Type B pancreatic cell (in vitro differentiated cells): Measurements from ENCODE around the gene WFDC5. TPM values are rescaled to one million over a fixed set of nuclear protein-coding genes. Genes with fewer than 3 reads are reported as not detected.

Experiments used
- DNase-seq: peaks from one replicate; pipeline ENCODE4 v3.0.0; 2021; ENCODE audit warnings: mixed read lengths; ENCODE audit not compliant: unreplicated experiment; ENCODE audit errors: extremely low spot score
- H3K27ac Mint-ChIP-seq: 2 replicates; pipeline ENCODE4 v1.8.0; 2021; ENCODE audit warnings: mild to moderate bottlenecking, mixed read lengths
- H3K27me3 Mint-ChIP-seq: 2 replicates; pipeline ENCODE4 v1.8.0; 2021; ENCODE audit warnings: mixed read lengths
- H3K36me3 Mint-ChIP-seq: 2 replicates; pipeline ENCODE4 v1.8.0; 2021; ENCODE audit warnings: mixed read lengths
- H3K4me1 Mint-ChIP-seq: one replicate; pipeline ENCODE4 v1.8.0; 2021; ENCODE audit warnings: mixed read lengths; ENCODE audit not compliant: unreplicated experiment
- H3K4me3 Mint-ChIP-seq: 2 replicates; pipeline ENCODE4 v1.8.0; 2021; ENCODE audit warnings: mild to moderate bottlenecking, mixed read lengths
- H3K9me3 Mint-ChIP-seq: 2 replicates; pipeline ENCODE4 v1.8.0; 2021; ENCODE audit warnings: mixed read lengths
- total RNA-seq: library from RNA; stranded (reverse); gene quantifications from 2 replicates; pipeline ENCODE4 v1.2.1, GENCODE V29; 2021; ENCODE audit warnings: low replicate concordance
- TF ChIP-seq, protein P1 (sequence below): fragments of 200-600 bp; sonication (generic); conservative IDR thresholded peaks from 2 replicates; pipeline ENCODE4 v1.5.0; 2021; ENCODE audit warnings: antibody characterized with exemption, mild to moderate bottlenecking

Gene WFDC5
- total RNA-seq, 1 donor from 2014 or later, result 0.41 TPM

DNA sequence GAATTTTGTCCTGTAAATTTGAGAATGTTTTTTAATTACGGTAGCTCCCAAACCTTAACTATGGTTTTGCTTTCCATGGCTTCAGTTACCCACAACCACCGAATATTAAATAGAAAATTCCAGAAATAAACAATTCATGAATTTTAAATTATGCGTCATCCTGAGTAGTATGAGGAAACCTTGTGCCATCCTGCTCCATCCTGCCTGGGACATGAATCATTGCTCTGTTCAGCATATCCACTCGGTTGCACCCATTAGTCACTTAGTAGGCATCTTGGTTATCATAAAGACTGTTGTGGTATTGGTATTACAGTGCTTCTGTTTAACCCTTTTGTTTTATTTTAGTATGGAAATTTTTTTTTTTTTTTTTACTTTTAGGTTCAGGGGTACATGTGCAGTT lies 53.7 kb downstream of the WFDC5 start:
- no peaks in the 10 kb centered on the region for H3K27me3 Mint-ChIP-seq
- peaks cover 26% of the 10 kb centered on the region for H3K36me3 Mint-ChIP-seq
- no peak overlapping the region for H3K4me3 Mint-ChIP-seq
- TF ChIP-seq, protein P1, sequence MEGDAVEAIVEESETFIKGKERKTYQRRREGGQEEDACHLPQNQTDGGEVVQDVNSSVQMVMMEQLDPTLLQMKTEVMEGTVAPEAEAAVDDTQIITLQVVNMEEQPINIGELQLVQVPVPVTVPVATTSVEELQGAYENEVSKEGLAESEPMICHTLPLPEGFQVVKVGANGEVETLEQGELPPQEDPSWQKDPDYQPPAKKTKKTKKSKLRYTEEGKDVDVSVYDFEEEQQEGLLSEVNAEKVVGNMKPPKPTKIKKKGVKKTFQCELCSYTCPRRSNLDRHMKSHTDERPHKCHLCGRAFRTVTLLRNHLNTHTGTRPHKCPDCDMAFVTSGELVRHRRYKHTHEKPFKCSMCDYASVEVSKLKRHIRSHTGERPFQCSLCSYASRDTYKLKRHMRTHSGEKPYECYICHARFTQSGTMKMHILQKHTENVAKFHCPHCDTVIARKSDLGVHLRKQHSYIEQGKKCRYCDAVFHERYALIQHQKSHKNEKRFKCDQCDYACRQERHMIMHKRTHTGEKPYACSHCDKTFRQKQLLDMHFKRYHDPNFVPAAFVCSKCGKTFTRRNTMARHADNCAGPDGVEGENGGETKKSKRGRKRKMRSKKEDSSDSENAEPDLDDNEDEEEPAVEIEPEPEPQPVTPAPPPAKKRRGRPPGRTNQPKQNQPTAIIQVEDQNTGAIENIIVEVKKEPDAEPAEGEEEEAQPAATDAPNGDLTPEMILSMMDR, result no peak
- no peaks in the 10 kb centered on the region for H3K4me1 Mint-ChIP-seq
- no peak for DNase-seq
- no peak overlapping the region for H3K27ac Mint-ChIP-seq
- H3K9me3 Mint-ChIP-seq, result no peaks in the 10 kb centered on the region

DNA sequence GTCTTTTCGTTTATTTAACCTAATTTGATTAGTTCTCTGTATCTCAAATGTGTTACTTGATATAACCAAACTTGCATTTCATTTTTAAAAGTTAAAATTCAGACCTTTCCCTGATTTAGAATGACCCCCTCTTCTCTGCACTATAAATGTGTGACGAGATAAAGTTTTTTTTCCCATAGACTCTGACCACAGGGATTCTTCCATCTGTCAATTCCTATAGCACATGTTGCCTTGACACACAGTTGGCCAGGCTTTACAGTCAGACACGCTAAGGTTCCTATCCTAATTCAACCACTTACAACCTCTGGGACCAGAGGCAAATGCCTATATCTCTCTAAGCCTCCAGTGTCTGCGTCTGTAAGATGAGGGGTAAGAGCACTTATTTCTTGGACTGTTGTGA lies 54.7 kb downstream of the WFDC5 start:
- Mint-ChIP-seq H3K4me1 (no peaks in the 10 kb centered on the region), H3K27ac (no peak overlapping the region), H3K9me3 (no peaks in the 10 kb centered on the region), H3K4me3 (no peak overlapping the region), H3K27me3 (no peaks in the 10 kb centered on the region), H3K36me3 (peaks cover 30% of the 10 kb centered on the region)
- TF ChIP-seq, protein P1, result no peak
- DNase-seq, result no peak

Other genes with a start within 250 kb of the WFDC5 start
- gene YWHAB, start 229.5 kb downstream of the WFDC5 start, total RNA-seq, result 153 and 183 TPM in 2 replicates
- gene PABPC1L, start 205.1 kb downstream of the WFDC5 start, total RNA-seq, result 57.4 and 83.4 TPM in 2 replicates
- 42.8 and 58.2 TPM in 2 replicates for gene TOMM34, start 154.8 kb downstream of the WFDC5 start, total RNA-seq
- 28.3 and 32.6 TPM in 2 replicates for gene STK4, start 148.7 kb downstream of the WFDC5 start, total RNA-seq
- 2.2 and 3.5 TPM in 2 replicates for gene KCNS1, start 14.0 kb downstream of the WFDC5 start, total RNA-seq
- not detected in 2 replicates for gene WFDC12, start 9.3 kb upstream of the WFDC5 start, total RNA-seq
- gene PI3, start 59.7 kb upstream of the WFDC5 start, total RNA-seq, result 3.7 and 6.9 TPM in 2 replicates
- gene SEMG1, start 91.9 kb upstream of the WFDC5 start, total RNA-seq, result not detected in 2 replicates
- not detected in 2 replicates for gene SEMG2, start 106.2 kb upstream of the WFDC5 start, total RNA-seq
- 35.7 and 73.6 TPM in 2 replicates for gene SLPI, start 139.4 kb upstream of the WFDC5 start, total RNA-seq
- not detected in 2 replicates for gene RBPJL, start 191.7 kb upstream of the WFDC5 start, total RNA-seq
- gene MATN4, start 193.1 kb upstream of the WFDC5 start, total RNA-seq, result 0.75 TPM in 1 of 2 replicates, not detected in the other
- 67.2 and 133 TPM in 2 replicates for gene SDC4, start 233.2 kb upstream of the WFDC5 start, total RNA-seq
- gene SYS1, start 248.0 kb upstream of the WFDC5 start, total RNA-seq, result 29.2 and 47.4 TPM in 2 replicates